ENCODE measurements around the gene TMEM26. TPM values are rescaled to one million over a fixed set of nuclear protein-coding genes. Genes with fewer than 3 reads are reported as not detected.

Gene TMEM26
- total RNA-seq, 1 donor from 2014 or later = 0.25 TPM

GRCh38 chr10:61454541-61454940 lies 1.4 kb upstream of the TMEM26 start:
- TF ChIP-seq CTCF (IDR thresholded peaks at IDR 0.05) (no peak), POLR2A (IDR thresholded peaks at IDR 0.05) (no peak)
- DNase-seq (ENCODE audit: extremely low spot score in 2 of 2) = no peak

GRCh38 chr10:61452151-61452651 lies 980 bp downstream of the TMEM26 start:
- DNase-seq (ENCODE audit: extremely low spot score in 2 of 2) = no peak
- no peaks in the 10 kb centered on the region for H3K9me3 ChIP-seq
- H3K27ac ChIP-seq = peak overlapping the region; percentile 50
- peaks cover 12% of the 10 kb centered on the region for H3K4me1 ChIP-seq
- peak overlapping the region; percentile 56 to 79 for H3K4me3 ChIP-seq
- no peaks in the 10 kb centered on the region for H3K36me3 ChIP-seq
- intact Hi-C loops (cut with DNase I) = no loop called here
- no peaks in the 10 kb centered on the region for H3K27me3 ChIP-seq
- TF ChIP-seq POLR2A (IDR thresholded peaks at IDR 0.05) = no peak
- TF ChIP-seq POLR2AphosphoS5 (IDR thresholded peaks at IDR 0.05; ENCODE audit: insufficient read depth in 1 of 2, low read depth in 1 of 2) = no peak
- TF ChIP-seq CTCF (IDR thresholded peaks at IDR 0.05) = no peak

More at GRCh38 chr10:61454541-61454940, 1.4 kb upstream of the TMEM26 start:
- Histone ChIP-seq H3K4me3 (no peak overlapping the region), H3K4me1 (peaks cover 12% of the 10 kb centered on the region), H3K27ac (no peak overlapping the region), H3K27me3 (no peaks in the 10 kb centered on the region), H3K9me3 (no peaks in the 10 kb centered on the region), H3K36me3 (no peaks in the 10 kb centered on the region)
- intact Hi-C loops (cut with DNase I) = no loop called here

GRCh38 chr10:61451357-61451756 lies 1.8 kb downstream of the TMEM26 start:
- DNase-seq (ENCODE audit: extremely low spot score in 2 of 2) = no peak

GRCh38 chr10:61448841-61449600 lies 4.2 kb downstream of the TMEM26 start:
- Histone ChIP-seq H3K4me3 (no peak overlapping the region), H3K9me3 (no peaks in the 10 kb centered on the region), H3K27ac (no peak overlapping the region), H3K36me3 (no peaks in the 10 kb centered on the region), H3K4me1 (peaks cover 12% of the 10 kb centered on the region), H3K27me3 (no peaks in the 10 kb centered on the region)
- no peak for DNase-seq (ENCODE audit: extremely low spot score in 2 of 2)
- TF ChIP-seq CTCF (IDR thresholded peaks at IDR 0.05) (no peak), POLR2AphosphoS5 (IDR thresholded peaks at IDR 0.05; ENCODE audit: insufficient read depth in 1 of 2, low read depth in 1 of 2) (no peak), POLR2A (IDR thresholded peaks at IDR 0.05) (no peak)
- intact Hi-C loops (cut with DNase I) = no loop called here

More at GRCh38 chr10:61451357-61451756, 1.8 kb downstream of the TMEM26 start:
- Histone ChIP-seq H3K4me1 (peaks cover 12% of the 10 kb centered on the region), H3K4me3 (no peak overlapping the region), H3K9me3 (no peaks in the 10 kb centered on the region), H3K27ac (no peak overlapping the region), H3K36me3 (no peaks in the 10 kb centered on the region), H3K27me3 (no peaks in the 10 kb centered on the region)
- intact Hi-C loops (cut with DNase I) = no loop called here
- TF ChIP-seq POLR2AphosphoS5 (IDR thresholded peaks at IDR 0.05; ENCODE audit: insufficient read depth in 1 of 2, low read depth in 1 of 2) (no peak), POLR2A (IDR thresholded peaks at IDR 0.05) (no peak)

- H3K9me3 ChIP-seq = no peaks in the 10 kb centered on the region
- H3K27ac ChIP-seq = no peak overlapping the region
- intact Hi-C loops (cut with DNase I) = no loop called here
- TF ChIP-seq POLR2A (IDR thresholded peaks at IDR 0.05) = no peak
- TF ChIP-seq CTCF (IDR thresholded peaks at IDR 0.05) = no peak
- no peak for TF ChIP-seq POLR2AphosphoS5 (IDR thresholded peaks at IDR 0.05; ENCODE audit: insufficient read depth in 1 of 2, low read depth in 1 of 2)
- DNase-seq (ENCODE audit: extremely low spot score in 2 of 2) = no peak
- no peaks in the 10 kb centered on the region for H3K36me3 ChIP-seq
- no peaks in the 10 kb centered on the region for H3K27me3 ChIP-seq
- H3K4me1 ChIP-seq = peaks cover 12% of the 10 kb centered on the region
- H3K4me3 ChIP-seq = no peak overlapping the region
Observed at GRCh38 chr10:61448091-61448490, 5.1 kb downstream of the TMEM26 start.
